ENCODE data around the gene LXN.

LXN gene

DNA sequence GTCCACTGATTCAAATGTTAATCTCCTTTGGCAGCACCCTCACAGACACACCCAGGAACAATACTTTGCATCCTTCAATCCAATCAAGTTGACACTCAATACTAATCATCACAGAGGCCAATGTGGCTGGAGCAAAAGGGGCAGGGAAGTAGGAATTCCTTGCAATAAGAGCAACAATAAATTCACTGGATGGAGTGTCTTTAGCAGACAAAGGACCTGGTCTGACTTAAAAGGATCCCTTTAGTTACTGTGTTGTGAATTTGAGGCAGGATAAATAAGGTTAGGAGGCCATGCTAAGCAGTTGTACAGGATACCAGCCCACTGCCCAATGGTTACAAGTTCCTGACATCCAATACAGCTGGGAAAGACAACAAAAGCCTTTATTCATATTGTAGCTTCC lies 40.5 kb downstream of the LXN start:
- DNase-seq (ENCODE audit: insufficient read length), result no peak
- TF ChIP-seq POLR2A (IDR thresholded peaks at IDR 0.05; ENCODE audit: low read depth, low read length), result no peak
- TF ChIP-seq POLR2AphosphoS5 (IDR thresholded peaks at IDR 0.05; ENCODE audit: low read depth, low read length), result no peak
- TF ChIP-seq TAF1 (IDR thresholded peaks at IDR 0.05; ENCODE audit: borderline replicate concordance, low read depth, low read length), result no peak
- no peak for FAIRE-seq

DNA sequence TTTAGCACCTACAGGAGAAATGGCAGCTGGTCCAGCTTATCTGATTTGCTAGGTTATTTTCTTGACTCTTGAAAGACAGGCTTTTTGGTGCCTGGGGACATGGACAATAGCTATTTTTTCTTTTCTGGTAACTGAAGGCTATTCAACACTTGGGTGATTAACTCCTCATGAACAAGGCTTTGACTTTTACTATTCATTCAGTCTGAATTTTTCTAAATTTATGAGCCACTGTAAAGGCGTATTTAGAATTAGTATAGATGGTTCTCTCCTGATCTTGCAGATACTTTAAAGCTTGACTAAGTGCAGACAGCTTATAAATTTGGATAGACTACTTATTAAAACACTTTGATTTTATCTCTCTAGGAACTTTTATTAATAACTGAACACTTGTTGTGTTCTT lies 46.6 kb downstream of the LXN start:
- FAIRE-seq, result no peak
- DNase-seq (ENCODE audit: insufficient read length), result no peak
- TF ChIP-seq TAF1 (IDR thresholded peaks at IDR 0.05; ENCODE audit: borderline replicate concordance, low read depth, low read length), result no peak

DNA sequence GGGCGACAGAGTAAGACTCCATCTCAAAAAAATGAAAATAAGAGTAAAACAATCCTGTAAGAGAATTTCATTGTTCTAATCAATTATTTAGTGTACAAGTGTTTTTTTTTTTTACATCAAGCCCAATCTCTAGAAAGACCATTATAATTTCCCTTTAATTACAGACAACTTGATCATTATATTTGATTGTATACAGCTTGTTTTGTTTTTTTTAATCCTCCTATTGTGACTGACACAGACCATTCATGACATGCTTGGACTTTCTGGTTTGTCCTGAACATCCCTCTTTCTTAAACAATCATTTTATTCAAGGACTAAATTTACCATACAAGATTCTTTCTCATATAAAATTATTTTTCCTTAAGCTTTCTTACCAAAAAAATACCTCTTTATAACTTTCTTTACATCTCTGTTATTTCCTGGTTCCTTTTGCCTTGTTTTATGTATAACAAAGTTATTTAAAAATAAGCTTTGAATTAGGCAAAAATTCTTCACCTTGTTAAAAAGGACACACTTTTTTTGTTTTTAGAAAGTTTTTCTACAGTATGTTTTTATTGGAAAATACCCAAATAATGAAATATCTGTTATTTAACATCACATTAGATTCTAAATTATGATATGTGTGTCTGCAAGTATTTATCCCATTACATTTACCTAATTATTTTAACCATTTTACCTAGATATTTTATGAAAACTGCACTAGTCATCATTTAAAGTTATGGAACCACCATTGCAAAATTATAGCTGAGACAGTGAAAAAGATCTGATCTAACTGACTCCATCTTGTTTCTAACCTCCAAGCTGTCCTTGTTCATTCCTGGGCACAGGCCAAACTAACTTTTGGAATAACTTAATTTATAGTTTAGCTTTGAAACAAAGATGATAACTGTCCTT lies 54.2 kb downstream of the LXN start:
- FAIRE-seq (no peak), DNase-seq (ENCODE audit: insufficient read length) (no peak)

More for the DNA sequence above, 54.2 kb downstream of the LXN start:
- TF ChIP-seq POLR2AphosphoS5 (IDR thresholded peaks at IDR 0.05; ENCODE audit: low read depth, low read length) (no peak), TAF1 (IDR thresholded peaks at IDR 0.05; ENCODE audit: borderline replicate concordance, low read depth, low read length) (no peak), POLR2A (IDR thresholded peaks at IDR 0.05; ENCODE audit: low read depth, low read length) (no peak)

Measured in GM12892 (cell line).